Measurements from ENCODE around the gene FNDC3B.

DNA sequence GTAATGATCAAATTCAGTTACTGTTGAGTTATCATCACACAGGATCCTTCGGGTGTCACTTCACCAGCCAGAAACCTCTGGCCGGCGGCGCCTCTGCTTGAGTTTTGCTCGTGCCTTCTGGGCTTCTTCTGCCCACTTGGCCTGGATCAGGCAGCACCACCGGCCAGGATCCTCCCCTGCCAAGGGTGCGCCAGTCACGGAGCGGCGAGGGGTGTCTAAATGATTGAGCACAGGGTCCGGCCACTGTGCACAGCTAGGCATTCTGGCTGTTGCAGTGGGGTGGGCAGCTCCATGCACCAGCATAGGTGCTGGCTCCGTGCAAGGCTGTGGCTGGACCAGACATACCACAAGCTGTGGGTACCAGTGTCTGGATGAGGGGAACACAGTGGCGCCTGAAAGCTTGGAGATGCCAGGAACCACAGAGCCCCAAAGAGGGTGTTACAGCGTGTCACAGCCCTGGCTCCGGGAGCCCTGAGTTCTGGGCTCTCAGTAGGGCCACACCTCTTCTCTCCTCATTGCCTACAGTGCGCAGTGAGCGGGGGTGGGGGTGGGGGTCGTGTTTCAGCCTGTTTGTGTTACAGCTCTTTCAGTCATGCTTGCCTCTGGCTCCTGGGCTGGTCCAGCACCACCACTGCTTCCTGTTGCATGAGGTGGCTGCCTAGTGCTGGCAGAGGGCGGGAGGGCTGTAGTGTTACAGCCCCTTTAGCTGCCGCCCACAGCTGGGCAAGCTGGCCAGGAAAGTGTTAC, 169.4 kb downstream of the FNDC3B start:
- TF ChIP-seq CTCF (IDR thresholded peaks at IDR 0.05 in 8 of 11, conservative IDR thresholded peaks at IDR 0.05 in 3 of 11) (no peak), POLR2A (IDR thresholded peaks at IDR 0.05) (no peak), POLR2AphosphoS5 (IDR thresholded peaks at IDR 0.05) (peak in 2 of 3 donors; percentile 23 to 34)
